Naive thymus-derived CD4-positive, alpha-beta T cell (primary cell): ENCODE data around the gene TAS2R38. TPM values are rescaled to one million over a fixed set of nuclear protein-coding genes. Genes with fewer than 3 reads are reported as not detected.

Source experiments
- ATAC-seq: fragments of 150-1000 bp; cut with Tn5 transposase; 2 replicates; pipeline ENCODE4 v1.10.0; 2021; ENCODE audit warnings: mild to moderate bottlenecking, moderate library complexity
- CTCF ChIA-PET: fragments of 350-600 bp; sonication (Branson Sonifier 250); formaldehyde crosslinking; loops from one replicate; lab custom pipeline; 2021; ENCODE audit warnings: antibody characterized with exemption; lab: Charles Lee
- POLR2A ChIA-PET: fragments of 350-600 bp; sonication (Branson Sonifier 250); formaldehyde crosslinking; loops from one replicate; lab custom pipeline; 2021; ENCODE audit warnings: antibody characterized with exemption, inconsistent platforms; lab: Charles Lee
- DNase-seq, 9 donors: peaks; one replicate each; pipeline versions ENCODE4 v3.0.0 to v3.0.0-alpha.2; 2020 to 2022; ENCODE audit warnings: mixed read lengths in 1 of 9
- H3K27ac ChIP-seq: one replicate; pipeline ENCODE4 v1.7.0; 2013; ENCODE audit warnings: mild to moderate bottlenecking, low read depth, low read length, moderate library complexity
- H3K27me3 ChIP-seq, 2 donors: one replicate each; pipeline ENCODE4 v1.7.0; 2013; ENCODE audit warnings: low read length in 2 of 2, mild to moderate bottlenecking in 2 of 2, moderate library complexity in 2 of 2; ENCODE audit not compliant: control insufficient read depth in 2 of 2, insufficient read depth in 2 of 2
- H3K36me3 ChIP-seq, 3 experiments: 1 replicate in 2 of 3; 2 replicates in 1 of 3; pipeline ENCODE4 v1.7.0; 2013; ENCODE audit warnings: low read length in 3 of 3, mild to moderate bottlenecking in 3 of 3, moderate library complexity in 1 of 3; ENCODE audit not compliant: insufficient read depth in 3 of 3, control insufficient read depth in 2 of 3
- H3K4me1 ChIP-seq, 2 donors: one replicate each; pipeline ENCODE4 v1.7.0; 2013; ENCODE audit warnings: low read length in 2 of 2, mild to moderate bottlenecking in 2 of 2, moderate library complexity in 1 of 2; ENCODE audit not compliant: control insufficient read depth in 2 of 2, insufficient read depth in 2 of 2
- H3K4me3 ChIP-seq: 2 replicates; pipeline ENCODE4 v1.7.0; 2013; ENCODE audit warnings: mild to moderate bottlenecking, low read length
- H3K9me3 ChIP-seq, 3 experiments: 1 replicate in 2 of 3; 2 replicates in 1 of 3; pipeline ENCODE4 v1.7.0; 2013; ENCODE audit warnings: low read length in 3 of 3; ENCODE audit not compliant: control insufficient read depth in 2 of 3
- H3K27ac Mint-ChIP-seq, 9 donors: one replicate each; pipeline ENCODE4 v1.8.0; 2020 to 2022; ENCODE audit warnings: mixed read lengths in 9 of 9, mild to moderate bottlenecking in 8 of 9, moderate library complexity in 5 of 9, inconsistent platforms in 2 of 9
- H3K27me3 Mint-ChIP-seq, 5 donors: one replicate each; pipeline ENCODE4 v1.8.0; 2021 to 2022; ENCODE audit warnings: mixed read lengths in 5 of 5, mild to moderate bottlenecking in 1 of 5
- H3K36me3 Mint-ChIP-seq, 5 donors: one replicate each; pipeline ENCODE4 v1.8.0; 2020 to 2022; ENCODE audit warnings: mixed read lengths in 5 of 5, mild to moderate bottlenecking in 3 of 5, inconsistent platforms in 1 of 5
- H3K4me1 Mint-ChIP-seq, 7 donors: one replicate each; pipeline ENCODE4 v1.8.0; 2020 to 2022; ENCODE audit warnings: mixed read lengths in 7 of 7, mild to moderate bottlenecking in 3 of 7, inconsistent platforms in 1 of 7
- H3K4me3 Mint-ChIP-seq, 10 donors: one replicate each; pipeline ENCODE4 v1.8.0; 2020 to 2022; ENCODE audit warnings: mild to moderate bottlenecking in 10 of 10, mixed read lengths in 10 of 10, moderate library complexity in 6 of 10, inconsistent platforms in 2 of 10
- H3K9me3 Mint-ChIP-seq, 11 donors: one replicate each; pipeline ENCODE4 v1.8.0; 2020 to 2022; ENCODE audit warnings: mixed read lengths in 11 of 11, mild to moderate bottlenecking in 4 of 11, inconsistent platforms in 1 of 11, moderate library complexity in 1 of 11
- intact Hi-C, 2 donors: fragments of 100-400 bp; cut with micrococcal nuclease; formaldehyde crosslinking; loops; one replicate each; pipeline ENCODE4 v1.15.1; 2023
- polyA plus RNA-seq, 2 donors: library from polyadenylated mRNA; unstranded; fragments of 300-500 nt; fragmentation: Illumina TruSeq; gene quantifications; one replicate each; pipeline ENCODE4 v1.2.3, GENCODE V29; 2021
- total RNA-seq, 6 experiments: library from RNA in 5 of 6; stranded (reverse) in 5 of 6; gene quantifications; 1 replicate in 5 of 6; 2 replicates in 1 of 6; pipeline ENCODE4 v1.2.3 and lab custom pipeline; 2021 to 2026

The TAS2R38 gene
- total and polyA plus RNA-seq, 7 experiments from 2014 or later, result not detected

DNA sequence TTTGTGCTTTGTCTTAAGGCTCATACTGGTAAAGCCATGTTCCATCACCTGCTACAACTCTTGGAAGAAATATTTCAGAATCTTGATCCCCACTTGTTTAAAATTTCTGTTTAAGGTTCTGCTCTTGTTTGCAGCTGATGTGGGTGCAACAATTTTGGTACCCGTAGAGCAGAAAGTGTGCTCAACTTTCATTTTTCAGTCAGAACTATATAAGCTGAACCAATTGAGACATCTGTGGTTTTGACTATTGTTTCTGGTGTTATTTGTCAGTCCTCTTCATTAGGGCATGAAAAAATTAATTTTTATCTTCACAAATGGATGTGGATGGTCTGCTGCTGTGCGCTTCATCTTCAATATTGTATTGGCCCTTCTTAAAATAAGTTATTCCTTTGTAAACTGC lies 33.0 kb upstream of the TAS2R38 start:
- Histone ChIP-seq H3K36me3 (no peaks in the 10 kb centered on the region), H3K4me3 (no peak overlapping the region), H3K27ac (no peak overlapping the region), H3K9me3 (no peaks in the 10 kb centered on the region), H3K4me1 (no peaks in the 10 kb centered on the region), H3K27me3 (no peaks in the 10 kb centered on the region)
- DNase-seq, result no peak
- ATAC-seq, result no peak
- intact Hi-C loops, result no loop called here
- Mint-ChIP-seq H3K27ac (no peak overlapping the region), H3K27me3 (peaks cover 9 to 21% (median 11%) of the 10 kb centered on the region in 5 donors), H3K36me3 (no peaks in the 10 kb centered on the region), H3K9me3 (peaks cover 0 to 8% (median 0%) of the 10 kb centered on the region in 11 donors), H3K4me1 (peaks cover 0 to 7% (median 0%) of the 10 kb centered on the region in 7 donors), H3K4me3 (no peak overlapping the region)
- ChIA-PET CTCF (no interaction called here), POLR2A (interaction anchor here (0.8 kb wide), 1 partner anchor 1095 kb away, joined by 3 read pairs; no protein-coding TSS in a partner anchor)

DNA sequence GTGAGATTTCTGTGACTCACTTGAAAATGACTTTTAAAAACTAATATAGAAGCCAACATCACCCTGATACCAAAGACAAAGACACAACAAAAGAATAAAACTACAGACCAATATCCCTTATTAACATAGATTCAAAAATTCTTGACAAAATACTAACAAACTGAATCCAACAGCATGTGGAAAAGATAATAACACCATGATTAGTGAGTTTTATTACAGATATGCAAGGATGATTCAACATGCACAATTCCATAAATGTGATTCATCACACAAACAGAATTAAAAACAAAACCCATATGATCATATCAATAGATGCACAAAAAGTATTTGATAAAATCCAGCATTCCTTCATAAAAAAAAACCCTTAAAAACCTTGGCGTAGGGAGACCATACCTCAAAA lies 28.6 kb upstream of the TAS2R38 start:
- intact Hi-C loops, result no loop called here
- CTCF ChIA-PET, result no interaction called here

DNA sequence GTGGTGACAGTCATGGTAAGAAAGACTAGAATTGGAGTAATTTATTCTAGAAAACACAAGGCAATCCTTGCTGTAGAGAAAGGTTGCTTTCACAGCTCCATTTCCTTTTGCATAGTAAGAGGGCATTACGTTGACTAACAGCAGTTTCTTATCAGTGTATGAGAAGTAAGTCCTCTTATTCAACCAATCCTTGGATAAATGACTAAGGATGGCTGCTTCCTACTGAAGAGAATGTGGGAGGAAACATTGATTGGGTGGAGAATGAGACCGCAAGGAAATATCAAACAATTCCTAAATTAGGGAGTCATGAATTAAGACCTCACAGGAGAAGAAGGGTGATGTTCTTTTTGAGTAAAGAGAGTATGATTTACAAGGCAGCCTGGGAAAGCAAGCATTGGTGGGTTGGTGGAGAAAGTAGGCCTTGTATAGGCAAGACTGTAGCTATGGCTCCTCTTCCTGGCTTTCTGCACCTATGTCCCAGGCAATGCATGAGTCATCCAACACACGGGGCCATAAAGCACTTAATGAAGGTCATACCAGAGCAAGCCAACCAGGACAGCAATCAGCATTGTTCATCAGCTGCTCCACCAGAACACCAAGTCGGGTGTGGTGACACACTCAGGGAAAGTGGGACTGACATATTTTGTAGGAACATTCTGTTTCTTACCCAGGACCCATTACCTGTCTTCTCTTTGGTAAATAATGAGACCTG lies 27.7 kb upstream of the TAS2R38 start:
- H3K27me3 ChIP-seq, result no peaks in the 10 kb centered on the region
- intact Hi-C loops, result no loop called here

More for the DNA sequence above, 28.6 kb upstream of the TAS2R38 start:
- ATAC-seq, result no peak
- no peak overlapping the region for H3K27ac Mint-ChIP-seq
- Histone ChIP-seq H3K27me3 (no peaks in the 10 kb centered on the region), H3K4me1 (no peaks in the 10 kb centered on the region), H3K9me3 (no peaks in the 10 kb centered on the region), H3K4me3 (no peak overlapping the region), H3K36me3 (no peaks in the 10 kb centered on the region), H3K27ac (no peak overlapping the region)
- H3K9me3 Mint-ChIP-seq, result peaks cover 0 to 8% (median 0%) of the 10 kb centered on the region in 11 donors
- DNase-seq, result no peak
- POLR2A ChIA-PET, result no interaction called here
- H3K27me3 Mint-ChIP-seq, result peaks cover 12 to 20% (median 13%) of the 10 kb centered on the region in 5 donors
- peaks cover 0 to 7% (median 0%) of the 10 kb centered on the region in 7 donors for H3K4me1 Mint-ChIP-seq
- no peaks in the 10 kb centered on the region for H3K36me3 Mint-ChIP-seq
- H3K4me3 Mint-ChIP-seq, result no peak overlapping the region

DNA sequence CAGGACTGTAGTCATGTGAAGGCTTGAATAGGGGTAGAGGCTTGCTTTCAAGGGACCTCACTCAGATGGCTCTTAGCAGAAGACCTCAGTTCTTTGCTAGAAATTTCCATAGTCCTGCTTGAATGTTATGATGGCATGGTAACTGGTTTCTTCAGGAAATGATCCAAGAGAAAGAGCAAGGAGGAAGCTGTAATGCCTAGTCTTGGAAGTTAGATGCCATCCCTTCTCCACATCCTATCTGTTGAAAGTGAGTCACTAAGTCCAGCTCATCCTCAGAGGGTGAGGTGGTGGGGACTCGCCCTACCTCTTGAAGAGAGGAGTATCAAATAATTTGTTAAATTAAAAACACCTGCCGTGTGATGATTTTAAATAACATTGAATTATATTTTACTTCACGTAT lies 26.7 kb upstream of the TAS2R38 start:
- H3K36me3 ChIP-seq, result no peaks in the 10 kb centered on the region
- ChIA-PET POLR2A (no interaction called here), CTCF (no interaction called here)
- Mint-ChIP-seq H3K27ac (no peak overlapping the region), H3K4me1 (no peaks in the 10 kb centered on the region), H3K9me3 (peaks cover 0 to 14% (median 3%) of the 10 kb centered on the region in 11 donors), H3K36me3 (no peaks in the 10 kb centered on the region), H3K27me3 (peaks cover 3 to 29% (median 22%) of the 10 kb centered on the region in 5 donors), H3K4me3 (no peak overlapping the region)
- H3K4me1 ChIP-seq, result no peaks in the 10 kb centered on the region
- H3K4me3 ChIP-seq, result no peak overlapping the region
- intact Hi-C loops, result no loop called here
- no peak overlapping the region for H3K27ac ChIP-seq
- no peak for DNase-seq
- no peaks in the 10 kb centered on the region for H3K27me3 ChIP-seq
- H3K9me3 ChIP-seq, result no peaks in the 10 kb centered on the region
- no peak for ATAC-seq

More for the DNA sequence above, 27.7 kb upstream of the TAS2R38 start:
- Mint-ChIP-seq H3K4me1 (peaks cover 0 to under 1% (median 0%) of the 10 kb centered on the region in 7 donors), H3K36me3 (no peaks in the 10 kb centered on the region), H3K27ac (no peak overlapping the region), H3K9me3 (peaks cover 0 to 12% (median 1%) of the 10 kb centered on the region in 11 donors), H3K4me3 (no peak overlapping the region), H3K27me3 (peaks cover 7 to 28% (median 21%) of the 10 kb centered on the region in 5 donors)
- Histone ChIP-seq H3K36me3 (no peaks in the 10 kb centered on the region), H3K9me3 (no peaks in the 10 kb centered on the region), H3K4me3 (no peak overlapping the region), H3K4me1 (no peaks in the 10 kb centered on the region), H3K27ac (no peak overlapping the region)
- ATAC-seq, result no peak
- no peak for DNase-seq
- CTCF ChIA-PET, result interaction anchor here (0.5 kb wide), 1 partner anchor 313 kb away, joined by 3 read pairs; no protein-coding TSS in a partner anchor
- POLR2A ChIA-PET, result no interaction called here

DNA sequence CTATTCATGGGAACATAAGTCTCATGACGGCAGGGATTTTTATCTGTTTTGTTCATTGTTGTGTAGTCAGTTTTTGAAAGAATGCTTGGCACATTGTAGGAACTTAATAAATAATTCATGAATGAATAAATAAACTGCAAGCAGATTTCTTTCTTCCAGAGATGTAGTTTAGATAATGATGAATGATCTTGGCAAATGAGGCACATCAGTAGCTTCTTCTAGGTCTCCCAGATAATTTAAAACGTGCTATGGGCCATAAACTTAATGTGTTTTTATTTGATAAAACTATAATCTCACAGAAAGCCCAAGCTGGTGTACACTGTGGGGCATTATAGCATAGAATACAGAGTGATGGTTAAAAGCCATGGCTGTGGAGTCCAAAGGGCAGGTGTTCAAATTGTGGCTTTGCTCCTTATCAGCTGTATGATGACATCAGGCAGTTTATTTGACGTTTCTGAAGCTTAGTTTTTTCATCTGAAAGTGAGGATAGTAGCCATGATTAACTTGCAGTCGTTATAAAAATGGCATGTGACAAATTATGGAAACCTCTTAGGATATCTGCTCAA lies 25.6 kb upstream of the TAS2R38 start:
- H3K36me3 Mint-ChIP-seq, result no peaks in the 10 kb centered on the region
- no peak for DNase-seq
- H3K4me1 ChIP-seq, result no peaks in the 10 kb centered on the region
- H3K4me3 Mint-ChIP-seq, result no peak overlapping the region
- H3K4me1 Mint-ChIP-seq, result no peaks in the 10 kb centered on the region
- no peaks in the 10 kb centered on the region for H3K36me3 ChIP-seq
- ChIA-PET CTCF (no interaction called here), POLR2A (no interaction called here)
- no peaks in the 10 kb centered on the region for H3K27me3 ChIP-seq
- intact Hi-C loops, result no loop called here
- H3K9me3 ChIP-seq, result no peaks in the 10 kb centered on the region
- H3K4me3 ChIP-seq, result no peak overlapping the region
- ATAC-seq, result no peak
- H3K9me3 Mint-ChIP-seq, result peaks cover 0 to 14% (median 3%) of the 10 kb centered on the region in 11 donors
- H3K27ac ChIP-seq, result no peak overlapping the region
- H3K27ac Mint-ChIP-seq, result no peak overlapping the region
- H3K27me3 Mint-ChIP-seq, result peaks cover 3 to 29% (median 22%) of the 10 kb centered on the region in 5 donors

DNA sequence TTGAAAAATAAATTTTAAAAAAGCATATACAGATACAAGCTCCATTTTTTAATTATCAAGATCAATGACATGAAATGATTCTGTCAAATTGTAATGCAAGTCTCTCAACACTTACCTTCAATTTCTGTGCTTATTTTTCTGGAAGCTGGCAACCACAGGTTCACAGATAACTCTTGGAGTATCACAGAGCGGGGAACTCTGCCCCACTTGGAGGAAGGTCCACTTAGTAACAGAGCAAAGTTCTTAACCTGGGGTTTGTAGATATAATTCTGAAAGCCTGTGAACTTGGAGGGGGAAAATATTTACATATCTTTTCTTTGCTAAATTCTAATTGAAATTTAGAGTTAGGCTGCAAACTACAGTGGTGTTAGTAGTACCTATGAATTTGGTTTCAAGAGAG lies 19.8 kb upstream of the TAS2R38 start:
- H3K9me3 Mint-ChIP-seq, result peaks cover 0 to 12% (median 2%) of the 10 kb centered on the region in 11 donors
- ChIA-PET POLR2A (no interaction called here), CTCF (interaction anchor here (0.6 kb wide), 1 partner anchor 350 kb away, joined by 3 read pairs; no protein-coding TSS in a partner anchor)
- no peaks in the 10 kb centered on the region for H3K36me3 ChIP-seq
- no peak overlapping the region for H3K4me3 ChIP-seq
- H3K4me3 Mint-ChIP-seq, result no peak overlapping the region
- no peak overlapping the region for H3K27ac Mint-ChIP-seq
- no peak for ATAC-seq
- peaks cover 0 to 11% (median 7%) of the 10 kb centered on the region in 7 donors for H3K4me1 Mint-ChIP-seq
- H3K9me3 ChIP-seq, result no peaks in the 10 kb centered on the region
- peaks cover 0 to 18% (median 9%) of the 10 kb centered on the region in 5 donors for H3K27me3 Mint-ChIP-seq
- H3K27me3 ChIP-seq, result no peaks in the 10 kb centered on the region
- DNase-seq, result no peak
- H3K4me1 ChIP-seq, result no peaks in the 10 kb centered on the region
- intact Hi-C loops, result no loop called here
- H3K36me3 Mint-ChIP-seq, result no peaks in the 10 kb centered on the region
- H3K27ac ChIP-seq, result no peak overlapping the region
